T1000 (cell line): ENCODE measurements around the gene H3-3A.

Experiments used
- DNase-seq: peaks from one replicate; lab custom pipeline; 2025; ENCODE audit warnings: mixed read lengths; lab: John Stamatoyannopoulos, UW

The H3-3A gene

GRCh38 chr1:226062558-226063223, at the start of gene H3-3A:
Gene H3-3A, plus strand, starts transcription at chr1:226062716. Its CDS starts 1,636 bp downstream, at chr1:226064352.
- peak; percentile 97 for DNase-seq

GRCh38 chr1:226017070-226017469, 45.4 kb upstream of the H3-3A start:
- DNase-seq: no peak

- no peak for DNase-seq
Observed at GRCh38 chr1:226019572-226019971, 42.9 kb upstream of the H3-3A start.

GRCh38 chr1:226021401-226021800, 41.1 kb upstream of the H3-3A start:
- no peak for DNase-seq

GRCh38 chr1:226021801-226022200, 40.7 kb upstream of the H3-3A start:
- no peak for DNase-seq

GRCh38 chr1:226023735-226024134, 38.8 kb upstream of the H3-3A start:
- DNase-seq: no peak

GRCh38 chr1:226026833-226027232, 35.7 kb upstream of the H3-3A start:
- DNase-seq: no peak

GRCh38 chr1:226027538-226028217, 34.8 kb upstream of the H3-3A start:
- DNase-seq: no peak

GRCh38 chr1:226029093-226029496, 33.4 kb upstream of the H3-3A start:
- DNase-seq: no peak

GRCh38 chr1:226029568-226030225, 32.8 kb upstream of the H3-3A start:
- DNase-seq: no peak

- DNase-seq: no peak
Observed at GRCh38 chr1:226033582-226033981, 28.9 kb upstream of the H3-3A start.

GRCh38 chr1:226033991-226034390, 28.5 kb upstream of the H3-3A start:
- no peak for DNase-seq

GRCh38 chr1:226034482-226034881, 28.0 kb upstream of the H3-3A start:
- peak; percentile 46 for DNase-seq

GRCh38 chr1:226035915-226036314, 26.6 kb upstream of the H3-3A start:
- no peak for DNase-seq

GRCh38 chr1:226038661-226039060, 23.9 kb upstream of the H3-3A start:
- DNase-seq: no peak

GRCh38 chr1:226041419-226041818, 21.1 kb upstream of the H3-3A start:
- DNase-seq: no peak

- no peak for DNase-seq
Observed at GRCh38 chr1:226044514-226045101, 17.9 kb upstream of the H3-3A start.

- peak; percentile 37 for DNase-seq
Observed at GRCh38 chr1:226046240-226046639, 16.3 kb upstream of the H3-3A start.

GRCh38 chr1:226047495-226047894, 15.0 kb upstream of the H3-3A start:
- no peak for DNase-seq

- DNase-seq: no peak
Observed at GRCh38 chr1:226048886-226049285, 13.6 kb upstream of the H3-3A start.

GRCh38 chr1:226050133-226050532, 12.4 kb upstream of the H3-3A start:
- no peak for DNase-seq

- DNase-seq: no peak
Observed at GRCh38 chr1:226051365-226051764, 11.2 kb upstream of the H3-3A start.

- DNase-seq: no peak
Observed at GRCh38 chr1:226052061-226052460, 10.5 kb upstream of the H3-3A start.
